Activated CD4-positive, alpha-beta T cell treated with anti-CD3 and anti-CD28 coated beads, Interleukin-2, amount 50 U/mL, for 16 hours (primary cell): Measurements from ENCODE around the gene NOL12.
"Not testable (repeated sequence)": the region's sequence is repeated elsewhere in the genome, so short reads cannot be mapped to it uniquely, and the experiment has no call there.

Experiments used
- DNase-seq: peaks from one replicate; pipeline ENCODE4 v3.0.0-alpha.2; 2020

The NOL12 gene

DNA sequence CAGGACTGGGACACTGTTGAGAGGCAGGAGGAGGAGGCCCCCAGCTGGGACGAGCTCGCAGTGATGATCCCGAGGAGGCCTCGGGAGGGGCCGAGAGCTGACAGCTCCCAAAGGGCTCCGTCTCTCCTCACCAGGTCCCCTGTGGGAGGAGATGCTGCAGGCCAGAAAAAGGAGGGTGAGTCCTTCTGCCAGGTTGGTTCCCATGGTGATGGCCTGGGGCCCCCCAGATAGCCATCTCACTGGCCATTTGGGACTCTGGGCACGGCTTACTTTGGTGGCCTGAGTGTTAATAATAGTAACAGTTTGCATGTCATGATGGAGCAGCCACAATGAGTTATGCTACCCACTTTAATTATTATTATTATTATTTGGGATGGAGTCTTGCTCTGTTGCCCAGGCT lies 29.6 kb downstream of the NOL12 start:
- no peak for DNase-seq

DNA sequence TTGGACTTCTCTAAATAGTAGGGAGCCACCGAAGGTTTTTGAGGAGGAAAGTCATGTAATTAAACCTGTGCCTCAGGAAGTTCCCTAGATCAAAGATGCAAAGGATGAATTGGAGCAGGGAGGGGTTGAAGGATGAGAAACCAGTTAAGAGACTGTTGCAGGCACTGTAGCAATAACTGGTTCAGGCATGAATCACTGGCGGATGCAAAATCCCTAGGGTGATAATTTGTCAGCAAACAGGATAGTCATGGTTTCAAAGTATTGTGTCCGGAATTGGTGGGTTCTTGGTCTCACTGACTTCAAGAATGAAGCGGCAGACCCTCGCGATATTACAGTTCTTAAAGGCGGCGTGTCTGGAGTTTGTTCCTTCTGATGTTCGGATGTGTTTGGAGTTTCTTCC lies 30.6 kb downstream of the NOL12 start:
- DNase-seq = no peak

DNA sequence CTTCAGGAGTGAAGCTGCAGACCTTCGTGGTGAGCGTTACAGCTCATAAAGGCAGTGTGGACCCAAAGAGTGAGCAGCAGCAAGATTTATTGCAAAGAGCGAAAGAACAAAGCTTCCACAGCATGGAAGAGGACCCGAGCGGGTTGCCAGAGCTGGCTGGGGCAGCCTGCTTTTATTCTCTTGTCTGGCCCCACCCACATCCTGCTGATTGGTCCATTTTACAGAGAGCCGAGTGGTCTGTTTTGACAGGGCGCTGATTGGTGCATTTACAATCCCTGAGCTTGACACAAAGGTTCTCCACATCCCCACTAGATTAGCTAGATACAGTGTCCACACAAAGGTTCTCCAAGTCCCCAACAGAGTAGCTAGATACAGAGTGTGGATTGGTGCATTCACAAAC lies 31.1 kb downstream of the NOL12 start:
- DNase-seq = not testable (repeated sequence)

DNA sequence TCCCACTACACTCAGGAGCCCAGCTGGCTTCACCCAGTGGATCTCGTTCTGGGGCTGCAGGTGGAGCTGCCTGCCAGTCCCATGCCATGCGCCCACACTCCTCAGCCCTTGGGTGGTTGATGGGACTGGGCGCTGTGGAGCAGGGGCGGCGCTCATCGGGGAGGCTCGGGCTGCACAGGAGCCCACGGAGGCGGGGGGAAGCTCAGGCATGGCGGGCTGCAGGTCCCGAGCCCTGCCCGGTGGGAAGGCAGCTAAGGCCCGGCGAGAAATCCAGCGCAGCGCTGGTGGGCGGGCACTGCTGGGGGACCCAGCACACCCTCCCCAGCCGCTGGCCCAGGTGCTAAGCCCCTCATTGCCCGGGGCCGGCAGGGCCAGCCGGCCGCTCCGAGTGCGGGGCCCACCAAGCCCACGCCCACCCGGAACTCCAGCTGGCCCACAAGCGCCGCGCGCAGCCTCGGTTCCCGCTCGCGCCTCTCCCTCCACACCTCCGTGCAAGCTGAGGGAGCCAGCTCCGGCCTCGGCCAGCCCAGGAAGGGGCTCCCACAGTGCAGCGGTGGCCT lies 31.7 kb downstream of the NOL12 start:
- not testable (repeated sequence) for DNase-seq

DNA sequence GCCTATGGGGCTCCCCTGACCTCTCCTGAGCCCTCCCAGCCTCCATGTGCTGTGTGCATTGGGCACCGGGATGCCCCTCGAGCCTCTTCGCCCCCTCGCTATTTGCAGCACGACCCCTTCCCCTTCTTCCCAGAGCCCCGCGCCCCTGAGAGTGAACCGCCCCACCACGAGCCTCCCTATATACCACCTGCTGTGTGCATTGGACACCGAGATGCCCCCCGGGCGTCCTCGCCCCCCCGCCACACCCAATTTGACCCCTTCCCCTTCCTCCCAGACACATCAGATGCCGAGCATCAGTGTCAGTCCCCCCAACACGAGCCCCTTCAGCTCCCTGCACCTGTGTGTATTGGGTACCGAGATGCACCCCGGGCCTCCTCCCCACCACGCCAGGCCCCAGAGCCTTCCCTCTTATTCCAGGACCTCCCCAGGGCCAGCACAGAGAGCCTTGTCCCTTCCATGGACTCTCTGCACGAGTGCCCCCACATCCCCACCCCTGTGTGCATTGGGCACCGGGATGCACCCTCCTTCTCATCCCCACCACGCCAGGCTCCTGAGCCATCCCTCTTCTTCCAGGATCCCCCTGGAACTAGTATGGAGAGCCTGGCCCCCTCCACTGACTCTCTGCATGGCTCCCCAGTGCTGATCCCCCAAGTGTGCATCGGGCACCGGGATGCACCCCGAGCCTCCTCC lies 39.6 kb downstream of the NOL12 start:
- no peak for DNase-seq

DNA sequence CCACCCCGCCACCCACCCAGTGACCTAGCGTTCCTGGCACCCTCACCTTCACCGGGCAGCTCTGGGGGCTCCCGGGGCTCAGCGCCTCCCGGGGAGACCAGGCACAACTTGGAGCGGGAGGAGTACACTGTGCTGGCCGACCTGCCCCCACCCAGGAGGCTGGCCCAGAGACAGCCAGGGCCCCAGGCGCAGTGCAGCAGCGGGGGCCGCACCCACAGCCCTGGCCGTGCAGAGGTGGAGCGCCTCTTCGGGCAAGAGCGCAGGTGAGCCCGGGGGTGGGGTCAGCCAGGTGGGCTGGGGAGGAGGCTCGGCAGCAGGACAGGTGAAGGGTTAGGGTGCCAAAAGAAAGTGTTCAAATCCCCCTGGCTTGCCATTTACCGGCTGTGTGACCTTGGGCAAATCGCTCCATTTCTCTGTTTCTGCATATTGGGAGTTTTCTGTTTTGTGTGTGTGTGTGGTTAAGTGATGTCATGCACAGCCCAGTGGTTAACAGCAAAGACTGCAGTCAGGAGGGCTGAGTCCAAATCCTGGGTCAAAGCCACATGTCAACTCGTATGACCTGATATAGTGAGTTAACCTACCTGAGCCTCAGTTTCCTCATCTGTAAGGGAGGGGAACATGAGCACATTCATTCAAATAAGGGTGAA lies 40.2 kb downstream of the NOL12 start:
- DNase-seq = no peak

DNA sequence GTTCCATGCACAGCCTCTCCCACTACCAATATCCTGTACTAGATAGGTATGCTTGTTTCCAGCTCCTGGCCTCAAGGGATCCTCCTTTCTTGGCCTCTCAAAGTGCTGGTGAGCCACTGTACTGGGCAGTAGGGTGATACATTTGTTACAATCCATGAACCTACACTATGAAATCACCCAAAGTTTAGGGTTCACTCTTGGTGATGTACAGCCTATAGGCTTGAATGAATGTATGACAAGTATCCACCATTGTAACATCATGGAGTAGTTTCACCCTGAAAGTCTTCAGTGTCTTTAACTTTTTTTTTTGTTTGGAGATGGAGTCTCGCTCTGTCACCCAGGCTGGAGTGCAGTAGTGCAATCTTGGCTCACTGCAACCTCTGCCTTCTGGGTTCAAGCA lies 42.5 kb downstream of the NOL12 start:
- no peak for DNase-seq

DNA sequence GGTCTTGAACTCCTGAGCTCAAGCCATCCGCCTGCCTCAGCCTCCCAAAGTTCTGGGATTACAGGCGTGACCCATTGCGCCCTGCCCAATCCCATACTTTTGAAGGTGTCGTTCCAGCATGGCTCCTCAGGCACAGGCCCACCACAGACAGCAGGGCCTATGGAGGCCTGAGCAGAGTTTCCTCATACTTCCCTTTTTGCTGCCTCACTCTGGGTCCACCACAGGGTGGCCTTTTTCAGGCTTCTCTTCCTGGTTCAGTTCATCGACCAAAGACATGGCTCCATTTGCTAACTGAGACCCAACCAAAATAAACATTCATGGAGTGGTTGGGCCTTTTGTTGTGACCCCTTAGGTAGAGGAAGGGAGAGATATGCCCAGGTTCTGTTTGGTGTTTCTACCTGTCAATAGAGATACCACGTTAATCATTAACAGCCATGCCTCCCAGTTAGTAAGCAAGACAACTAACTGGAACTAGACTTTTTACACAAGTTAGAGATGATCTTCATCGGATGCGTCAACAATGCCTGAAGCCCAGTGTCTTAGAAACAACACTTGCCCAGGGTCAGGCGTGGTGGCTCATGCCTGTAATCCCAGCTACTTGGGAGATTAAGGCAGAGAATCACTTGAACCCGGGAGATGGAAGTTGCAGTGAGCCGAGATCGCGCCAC lies 45.8 kb downstream of the NOL12 start:
- no peak for DNase-seq

DNA sequence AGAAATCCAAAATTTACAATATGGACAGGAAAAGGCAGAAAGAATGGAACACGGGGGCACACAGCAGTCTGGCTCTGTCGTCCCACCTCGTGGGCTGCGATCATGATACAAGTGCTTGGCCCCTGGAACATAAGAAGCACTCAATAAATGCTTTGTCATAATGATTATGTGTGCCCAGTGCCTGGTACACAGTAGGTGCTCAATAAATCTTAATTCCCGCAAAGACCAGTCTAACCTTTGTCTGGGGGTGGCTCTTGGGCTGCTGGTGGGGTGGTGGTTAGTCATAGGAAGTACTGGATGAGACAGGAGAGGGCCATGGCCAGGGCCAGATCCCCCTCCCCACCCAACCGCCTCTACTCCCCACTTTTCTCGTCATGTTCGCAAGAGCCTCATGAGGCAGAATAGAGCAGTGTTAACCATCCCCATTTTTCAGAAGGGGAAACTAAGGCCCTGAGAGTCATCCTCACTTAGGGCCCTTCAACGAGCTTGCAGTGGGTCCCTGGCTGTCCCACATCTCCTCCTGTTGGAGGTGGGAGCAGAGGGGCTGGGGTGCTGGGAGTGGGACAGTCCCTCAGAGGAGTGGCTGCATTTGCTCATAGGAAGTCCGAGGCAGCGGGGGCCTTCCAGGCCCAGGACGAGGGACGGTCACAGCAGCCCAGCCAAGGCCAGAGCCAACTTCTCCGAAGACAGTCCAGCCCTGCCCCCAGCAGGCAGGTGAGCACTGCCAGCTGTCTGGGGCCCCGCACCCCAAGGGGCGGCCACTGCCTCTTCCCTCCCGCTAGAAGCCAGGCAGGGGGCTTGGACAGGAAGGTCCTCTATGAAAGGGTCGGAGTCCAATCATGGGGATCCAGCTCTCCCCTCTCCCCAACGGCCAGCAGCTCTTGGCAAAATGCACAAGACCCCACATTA lies 46.8 kb downstream of the NOL12 start:
- no peak for DNase-seq

DNA sequence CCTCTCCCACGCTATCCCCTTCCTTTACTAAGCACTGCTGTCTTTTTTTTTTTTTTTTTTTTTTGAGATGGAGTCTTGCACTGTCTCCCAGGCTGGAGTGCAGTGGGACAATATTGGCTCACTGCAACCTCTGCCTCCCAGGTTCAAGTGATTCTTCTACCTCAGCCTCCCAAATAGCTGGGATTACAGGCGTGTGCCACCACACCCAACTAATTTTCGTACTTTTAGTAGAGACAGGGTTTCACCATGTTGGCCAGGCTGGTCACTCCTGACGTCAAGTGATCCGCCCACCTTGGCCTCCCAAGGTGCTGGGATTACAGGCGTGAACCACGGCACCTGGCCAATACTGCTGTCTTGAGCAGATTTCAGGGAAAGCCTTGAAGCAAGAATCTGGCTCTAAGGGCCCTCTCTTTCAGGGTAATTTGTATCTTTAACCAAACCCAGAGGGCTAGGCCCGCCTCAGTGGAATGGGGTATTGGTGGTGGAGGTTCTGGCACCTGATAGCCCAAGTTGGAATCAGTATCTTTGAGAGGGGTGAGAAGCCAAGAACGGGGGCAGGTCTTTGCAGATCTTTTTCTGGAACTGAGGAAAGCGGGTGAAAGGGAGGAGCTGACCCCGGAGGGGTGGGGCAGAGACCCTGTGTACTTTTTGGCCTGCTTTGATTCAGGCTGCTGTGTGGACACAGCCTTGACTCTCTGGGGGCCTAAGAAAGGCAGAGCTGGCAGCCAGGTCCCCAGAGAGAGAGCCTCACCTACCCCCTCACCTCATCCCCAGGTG lies 47.7 kb downstream of the NOL12 start:
- no peak for DNase-seq

DNA sequence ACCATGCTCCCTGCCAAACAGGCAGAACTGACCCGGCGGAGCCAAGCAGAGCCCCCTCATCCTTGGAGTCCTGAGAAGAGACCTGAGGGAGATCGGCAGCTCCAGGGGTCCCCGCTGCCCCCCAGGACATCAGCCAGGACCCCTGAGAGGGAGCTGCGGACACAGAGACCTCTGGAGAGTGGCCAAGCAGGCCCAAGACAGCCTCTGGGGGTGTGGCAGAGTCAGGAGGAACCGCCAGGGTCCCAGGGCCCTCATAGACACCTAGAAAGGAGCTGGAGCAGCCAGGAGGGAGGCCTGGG lies 48.2 kb downstream of the NOL12 start:
- DNase-seq = no peak

DNA sequence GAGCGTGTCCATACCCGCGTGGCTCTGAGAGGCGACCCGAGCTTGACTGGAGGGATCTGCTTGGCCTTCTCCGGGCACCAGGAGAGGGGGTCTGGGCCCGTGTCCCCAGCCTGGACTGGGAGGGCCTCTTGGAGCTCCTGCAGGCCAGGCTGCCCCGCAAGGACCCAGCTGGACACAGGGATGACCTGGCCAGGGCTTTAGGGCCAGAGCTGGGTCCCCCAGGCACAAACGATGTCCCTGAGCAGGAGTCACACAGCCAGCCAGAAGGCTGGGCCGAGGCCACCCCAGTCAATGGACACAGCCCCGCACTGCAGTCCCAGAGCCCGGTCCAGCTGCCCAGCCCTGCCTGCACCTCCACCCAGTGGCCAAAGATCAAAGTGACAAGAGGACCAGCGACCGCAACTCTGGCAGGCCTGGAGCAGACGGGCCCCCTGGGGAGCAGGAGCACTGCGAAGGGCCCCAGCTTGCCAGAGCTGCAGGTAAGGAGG lies 48.9 kb downstream of the NOL12 start:
- DNase-seq = no peak

DNA sequence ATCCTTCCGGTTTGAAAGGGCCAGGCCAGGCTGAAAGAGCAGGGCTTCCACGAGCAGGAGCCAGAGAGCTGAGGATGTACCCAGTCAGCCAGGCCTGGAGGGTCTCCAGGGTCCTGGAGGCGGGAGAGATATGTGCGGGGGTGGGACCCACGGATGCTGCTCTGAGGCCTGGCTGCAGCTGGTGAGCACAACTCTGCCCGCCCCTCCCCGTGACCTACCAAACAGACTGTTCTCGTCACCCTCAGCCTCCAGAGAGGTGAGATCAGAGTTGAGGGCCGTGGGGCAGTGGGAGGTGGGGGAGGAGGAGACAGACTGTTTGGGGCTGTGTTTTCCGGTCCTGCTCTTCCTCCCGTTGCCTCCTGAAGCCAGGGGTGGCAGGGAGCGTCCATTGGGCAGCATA lies 52.9 kb downstream of the NOL12 start:
- no peak for DNase-seq

DNA sequence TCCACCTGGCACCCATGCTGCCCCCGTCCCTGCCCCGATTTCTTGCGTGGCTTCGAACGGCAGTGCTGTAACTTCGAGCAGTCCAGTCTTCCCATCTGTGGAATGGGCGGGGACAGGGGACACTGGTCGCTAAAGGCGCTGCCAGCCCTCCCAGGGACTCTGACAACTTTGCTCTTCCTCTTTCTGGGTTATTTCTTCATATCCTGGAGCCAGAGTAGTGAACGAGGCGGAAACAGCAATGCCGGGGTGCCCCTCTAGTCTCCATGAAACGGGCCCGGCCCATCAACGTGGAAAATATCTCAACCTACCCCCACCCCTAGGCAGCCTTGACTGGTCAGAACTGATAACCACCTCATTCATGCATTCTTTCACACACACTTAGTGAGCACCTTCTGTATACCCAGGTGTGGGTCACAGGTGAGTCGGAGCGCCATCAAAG lies 53.5 kb downstream of the NOL12 start:
- DNase-seq = no peak

DNA sequence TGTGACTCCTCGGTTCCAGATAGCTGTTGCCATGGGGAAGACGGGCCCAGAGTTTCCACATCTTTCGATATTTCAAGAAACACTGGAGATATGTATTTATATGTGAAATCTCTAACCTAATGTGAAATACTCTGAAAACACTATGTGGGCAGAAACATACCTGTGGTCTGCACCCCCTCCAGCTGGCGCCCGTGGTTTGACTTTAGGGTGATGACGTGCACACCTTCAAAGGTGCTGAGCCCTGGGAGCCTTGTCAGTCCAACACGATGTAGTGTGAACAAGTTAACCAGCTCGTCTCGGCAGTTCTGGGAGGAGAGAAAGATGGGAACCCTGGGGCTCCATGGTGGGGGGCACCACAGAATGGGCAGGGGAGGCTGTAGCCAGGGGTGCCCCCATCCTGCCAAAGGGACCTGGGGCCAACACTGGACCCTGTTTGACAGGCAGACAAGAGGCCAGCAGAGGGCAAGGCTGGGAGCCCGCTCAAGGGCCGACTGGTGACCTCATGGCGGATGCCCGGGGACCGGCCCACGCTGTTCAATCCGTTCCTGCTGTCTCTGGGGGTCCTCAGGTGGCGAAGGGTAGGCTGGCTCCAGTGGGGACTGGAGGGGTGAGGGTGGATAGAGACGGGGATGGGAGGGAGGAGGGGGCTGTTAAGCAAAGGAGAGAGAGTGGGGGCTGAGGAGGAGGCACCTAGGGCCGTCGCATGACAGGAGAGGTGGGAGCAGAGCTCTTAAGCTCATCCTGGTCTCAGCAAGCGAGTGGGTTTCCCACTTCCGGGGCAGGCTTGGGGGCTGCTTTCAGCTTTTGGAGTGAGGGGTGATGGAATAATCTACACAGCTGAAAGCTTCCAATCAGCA lies 54.5 kb downstream of the NOL12 start:
- no peak for DNase-seq

DNA sequence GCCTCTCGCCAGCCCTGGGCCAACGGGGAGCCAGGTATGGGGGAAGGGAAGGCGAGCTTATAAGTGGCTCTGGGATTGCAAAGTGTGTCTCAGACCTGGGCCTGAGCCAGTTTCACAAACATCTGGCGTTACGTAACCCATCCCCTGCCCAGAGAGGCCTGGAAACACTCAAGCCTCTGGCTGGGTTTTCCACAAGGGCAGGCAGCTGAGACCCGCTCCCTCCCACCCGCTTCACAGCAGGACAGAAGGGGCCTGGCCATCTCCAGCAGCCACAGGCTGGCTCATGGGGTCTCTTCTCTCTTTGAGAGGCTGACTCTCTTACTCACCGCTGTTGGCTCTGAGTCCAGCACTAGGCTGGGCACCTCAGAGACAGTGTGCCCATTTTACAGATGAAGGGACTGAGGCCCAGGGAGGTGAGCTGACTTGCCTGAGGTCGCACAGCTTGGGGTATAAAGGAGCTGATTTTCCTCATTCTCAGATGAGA lies 55.2 kb downstream of the NOL12 start:
- DNase-seq = no peak

DNA sequence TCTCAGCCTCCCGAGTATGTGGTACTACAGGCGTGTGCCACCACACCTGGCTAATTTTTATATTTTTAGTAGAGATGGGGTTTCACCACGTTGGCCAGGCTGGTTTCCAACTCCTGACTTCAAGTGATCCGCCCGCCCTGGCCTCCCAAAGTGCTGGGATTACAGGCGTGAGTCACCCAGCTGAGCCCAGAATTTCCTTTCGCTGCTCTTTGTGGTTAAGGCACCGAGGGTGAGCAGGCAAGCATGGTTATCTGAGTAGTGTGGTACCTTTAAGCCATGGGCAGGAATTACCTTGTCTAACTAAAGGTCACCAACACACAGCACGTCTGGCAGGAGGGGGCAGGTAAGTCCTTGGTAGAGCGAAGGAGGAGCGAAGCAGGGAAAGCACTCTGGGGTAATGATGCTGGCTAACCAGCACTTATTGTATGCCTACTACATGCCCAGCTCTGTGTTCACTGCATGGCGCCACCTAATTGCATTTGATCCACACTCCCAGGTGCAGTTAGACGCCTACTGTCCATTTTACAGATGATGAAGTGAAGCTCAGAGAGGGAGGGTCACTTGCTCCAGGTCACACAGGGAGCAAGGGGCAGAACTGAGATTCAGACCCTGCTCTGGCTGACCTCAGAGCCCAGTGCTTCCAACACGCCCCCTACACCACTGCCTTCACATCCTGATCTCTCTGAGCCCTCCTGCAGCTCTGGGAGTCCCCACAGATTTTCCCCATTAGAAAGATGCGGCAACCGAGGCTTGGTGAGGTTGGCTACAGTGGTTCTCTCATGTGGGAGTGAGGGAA lies 56.4 kb downstream of the NOL12 start:
- no peak for DNase-seq
